Activated naive CD4-positive, alpha-beta T cell treated with anti-CD3 and anti-CD28 coated beads, Interleukin-2, amount 50 U/mL, for 24 hours (primary cell): ENCODE measurements around the gene EFHD1.
A peak's percentile ranks its signal among the peaks of the same experiment; 100 is the strongest.
"Not testable (repeated sequence)": the region's sequence is repeated elsewhere in the genome, so short reads cannot be mapped to it uniquely, and the experiment has no call there.

Source experiments
- H3K27ac Mint-ChIP-seq: one replicate; pipeline ENCODE4 v1.8.0; 2021; ENCODE audit warnings: mild to moderate bottlenecking, mixed read lengths
- H3K27me3 Mint-ChIP-seq: one replicate; pipeline ENCODE4 v1.8.0; 2021; ENCODE audit warnings: mixed read lengths
- H3K36me3 Mint-ChIP-seq: one replicate; pipeline ENCODE4 v1.8.0; 2021; ENCODE audit warnings: mixed read lengths
- H3K4me1 Mint-ChIP-seq: one replicate; pipeline ENCODE4 v1.8.0; 2021; ENCODE audit warnings: mixed read lengths
- H3K4me3 Mint-ChIP-seq: one replicate; pipeline ENCODE4 v1.8.0; 2021; ENCODE audit warnings: mild to moderate bottlenecking, mixed read lengths
- H3K9me3 Mint-ChIP-seq: one replicate; pipeline ENCODE4 v1.8.0; 2021; ENCODE audit warnings: mixed read lengths

The EFHD1 gene

DNA sequence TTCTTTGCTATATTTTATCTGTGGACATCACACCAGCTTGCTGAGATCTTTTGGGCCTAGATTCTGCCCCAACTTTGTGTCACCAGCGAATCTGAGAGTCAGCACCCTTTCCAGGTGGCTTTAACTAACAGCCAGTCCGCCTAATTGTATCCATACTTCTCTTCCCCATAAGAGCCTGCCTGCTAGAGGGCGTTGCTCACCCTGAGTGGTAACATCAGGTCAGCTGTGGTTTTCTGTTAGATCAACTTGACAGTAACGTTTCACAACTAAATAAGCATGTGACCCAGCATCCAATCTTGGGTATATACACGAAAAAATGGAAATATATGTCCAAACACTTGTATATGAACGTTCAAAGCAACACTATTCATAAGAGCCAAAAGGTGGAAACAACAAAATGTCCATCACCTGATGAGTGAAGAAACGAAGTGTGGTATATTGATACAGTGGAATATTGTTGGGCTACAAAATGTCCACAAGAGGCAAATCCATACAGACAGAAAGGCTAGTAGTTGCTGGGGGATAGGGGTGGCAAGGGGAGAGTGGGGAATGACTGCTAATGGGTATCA, 24.9 kb downstream of the EFHD1 start:
- no peaks in the 10 kb centered on the region for H3K27me3 Mint-ChIP-seq
- no peaks in the 10 kb centered on the region for H3K36me3 Mint-ChIP-seq
- no peak overlapping the region for H3K4me3 Mint-ChIP-seq
- H3K4me1 Mint-ChIP-seq, result no peaks in the 10 kb centered on the region
- no peak overlapping the region for H3K27ac Mint-ChIP-seq
- H3K9me3 Mint-ChIP-seq, result no peaks in the 10 kb centered on the region

DNA sequence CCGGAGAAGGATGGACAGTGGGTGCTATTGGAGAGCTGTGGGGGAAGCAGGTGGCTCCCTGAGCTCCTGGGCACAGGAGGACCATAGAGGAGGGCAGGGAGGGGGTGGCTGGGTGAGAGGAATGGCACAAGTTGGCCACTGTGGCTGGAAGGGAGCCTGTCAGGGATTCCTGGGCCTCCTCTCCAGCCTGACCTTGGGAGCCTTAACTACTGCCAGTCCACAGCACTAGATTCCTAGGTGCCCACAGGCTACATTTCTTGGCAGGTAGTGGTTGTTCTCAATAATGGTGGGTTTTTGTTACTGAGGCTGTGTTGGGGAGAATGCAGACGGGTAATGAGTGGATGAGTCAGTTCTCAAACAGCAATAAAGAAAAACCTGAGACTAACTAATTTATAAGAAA, 26.0 kb downstream of the EFHD1 start:
- Mint-ChIP-seq H3K27me3 (no peaks in the 10 kb centered on the region), H3K9me3 (no peaks in the 10 kb centered on the region), H3K36me3 (no peaks in the 10 kb centered on the region), H3K27ac (no peak overlapping the region), H3K4me1 (no peaks in the 10 kb centered on the region), H3K4me3 (no peak overlapping the region)

DNA sequence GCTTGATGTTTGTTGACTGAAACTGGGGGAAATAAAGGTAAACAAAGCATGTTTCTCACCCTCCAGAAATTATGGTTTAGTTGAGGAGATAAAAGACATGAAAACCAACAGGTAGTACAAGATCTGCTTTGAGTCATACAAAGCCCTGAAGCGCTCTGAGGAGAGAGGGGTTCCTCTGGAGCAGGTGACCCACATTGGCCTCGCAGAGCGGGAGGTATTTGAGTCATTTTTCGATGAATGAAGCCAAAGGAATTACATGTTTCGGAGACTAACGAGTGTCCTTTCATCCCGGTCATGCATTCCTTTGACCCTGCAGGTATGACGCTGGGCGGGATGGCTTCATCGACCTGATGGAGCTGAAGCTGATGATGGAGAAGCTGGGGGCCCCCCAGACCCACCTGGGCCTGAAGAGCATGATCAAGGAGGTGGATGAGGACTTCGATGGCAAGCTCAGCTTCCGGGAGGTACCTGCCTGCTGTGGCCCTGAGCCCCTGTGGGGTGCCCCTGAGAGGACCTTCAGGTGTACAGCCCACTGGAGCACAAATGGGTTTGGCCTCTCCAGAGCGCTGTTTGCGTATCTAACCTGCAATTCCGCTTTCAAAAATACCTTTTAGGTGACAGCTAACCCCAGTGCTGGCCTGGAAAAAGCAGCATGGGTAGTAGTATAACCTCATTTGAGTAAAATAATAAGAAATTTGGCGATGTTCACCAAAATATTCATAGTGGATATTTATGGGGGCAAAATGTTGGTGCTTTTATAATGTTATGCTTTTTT, 29.3 kb downstream of the EFHD1 start:
- Mint-ChIP-seq H3K4me1 (no peaks in the 10 kb centered on the region), H3K27ac (peak overlapping the region; percentile 30), H3K9me3 (no peaks in the 10 kb centered on the region), H3K4me3 (no peak overlapping the region), H3K27me3 (no peaks in the 10 kb centered on the region), H3K36me3 (no peaks in the 10 kb centered on the region)

GRCh38 chr2:232666051-232666805, 32.8 kb downstream of the EFHD1 start:
- H3K27me3 Mint-ChIP-seq, result peaks cover 2% of the 10 kb centered on the region
- no peak overlapping the region for H3K4me3 Mint-ChIP-seq

GRCh38 chr2:232667989-232668583, 34.7 kb downstream of the EFHD1 start:
- H3K9me3 Mint-ChIP-seq, result no peaks in the 10 kb centered on the region
- H3K4me3 Mint-ChIP-seq, result no peak overlapping the region
- no peaks in the 10 kb centered on the region for H3K4me1 Mint-ChIP-seq
- no peaks in the 10 kb centered on the region for H3K36me3 Mint-ChIP-seq
- H3K27me3 Mint-ChIP-seq, result peaks cover 2% of the 10 kb centered on the region
- H3K27ac Mint-ChIP-seq, result no peak overlapping the region

More at GRCh38 chr2:232666051-232666805, 32.8 kb downstream of the EFHD1 start:
- Mint-ChIP-seq H3K4me1 (no peaks in the 10 kb centered on the region), H3K9me3 (no peaks in the 10 kb centered on the region), H3K36me3 (no peaks in the 10 kb centered on the region), H3K27ac (no peak overlapping the region)

DNA sequence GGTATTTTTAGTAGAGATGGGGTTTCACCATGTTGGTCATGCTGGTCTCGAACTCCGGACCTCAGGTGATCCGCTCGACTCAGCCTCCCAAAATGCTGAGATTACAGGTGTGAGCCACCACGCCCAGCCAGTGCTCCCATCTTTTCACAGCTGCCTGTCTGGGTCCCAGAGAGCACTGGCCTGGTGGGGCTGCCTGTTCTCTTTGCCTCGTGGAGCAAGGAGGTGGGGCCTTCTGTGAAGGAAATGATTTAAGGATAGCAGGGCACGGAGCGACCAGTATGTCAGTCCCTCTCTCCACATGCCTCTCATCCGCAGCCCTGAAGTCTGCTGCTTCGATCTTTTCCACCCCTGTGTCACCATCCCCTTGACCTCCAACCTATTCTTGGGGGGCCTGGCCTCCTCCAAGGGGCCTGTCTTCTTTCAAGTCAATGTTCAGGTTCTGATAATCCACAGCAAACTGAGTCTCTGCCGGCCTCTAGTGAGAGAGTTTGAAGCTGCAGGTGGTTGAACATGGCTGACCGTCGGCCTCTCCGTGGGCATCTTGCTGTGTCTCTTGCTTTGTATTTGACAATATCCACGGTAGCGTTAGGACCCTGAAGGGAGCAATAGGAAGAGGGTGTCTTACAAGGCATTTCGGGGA, 35.5 kb downstream of the EFHD1 start:
- H3K27me3 Mint-ChIP-seq, result peaks cover 2% of the 10 kb centered on the region
- H3K4me3 Mint-ChIP-seq, result no peak overlapping the region
- H3K9me3 Mint-ChIP-seq, result no peaks in the 10 kb centered on the region
- H3K36me3 Mint-ChIP-seq, result no peaks in the 10 kb centered on the region
- H3K4me1 Mint-ChIP-seq, result no peaks in the 10 kb centered on the region
- no peak overlapping the region for H3K27ac Mint-ChIP-seq

DNA sequence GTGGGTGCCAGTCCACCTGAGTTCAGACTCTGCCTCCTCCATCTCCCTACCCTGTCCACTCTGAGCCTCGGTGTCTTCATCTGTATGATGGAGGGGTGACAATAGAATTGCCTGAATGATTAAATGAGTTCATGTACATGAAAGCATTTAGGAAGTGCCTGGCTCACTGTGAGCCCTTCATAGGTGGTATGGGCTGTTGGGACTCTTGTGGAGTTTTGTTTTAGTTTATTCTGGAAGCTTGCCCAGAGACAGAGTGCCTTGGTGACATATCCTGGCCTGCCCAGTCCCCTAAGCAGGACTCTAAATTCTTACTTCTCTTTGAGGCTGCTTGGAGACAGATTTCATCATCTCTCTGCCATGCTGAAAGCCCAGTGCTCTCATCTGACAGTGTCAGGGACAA, 39.2 kb downstream of the EFHD1 start:
- H3K9me3 Mint-ChIP-seq, result no peaks in the 10 kb centered on the region
- no peak overlapping the region for H3K27ac Mint-ChIP-seq
- H3K36me3 Mint-ChIP-seq, result no peaks in the 10 kb centered on the region
- H3K27me3 Mint-ChIP-seq, result peaks cover 2% of the 10 kb centered on the region
- H3K4me3 Mint-ChIP-seq, result no peak overlapping the region
- no peaks in the 10 kb centered on the region for H3K4me1 Mint-ChIP-seq

- no peaks in the 10 kb centered on the region for H3K4me1 Mint-ChIP-seq
These were observed 41.1 kb downstream of the EFHD1 start for GRCh38 chr2:232674491-232674890.

DNA sequence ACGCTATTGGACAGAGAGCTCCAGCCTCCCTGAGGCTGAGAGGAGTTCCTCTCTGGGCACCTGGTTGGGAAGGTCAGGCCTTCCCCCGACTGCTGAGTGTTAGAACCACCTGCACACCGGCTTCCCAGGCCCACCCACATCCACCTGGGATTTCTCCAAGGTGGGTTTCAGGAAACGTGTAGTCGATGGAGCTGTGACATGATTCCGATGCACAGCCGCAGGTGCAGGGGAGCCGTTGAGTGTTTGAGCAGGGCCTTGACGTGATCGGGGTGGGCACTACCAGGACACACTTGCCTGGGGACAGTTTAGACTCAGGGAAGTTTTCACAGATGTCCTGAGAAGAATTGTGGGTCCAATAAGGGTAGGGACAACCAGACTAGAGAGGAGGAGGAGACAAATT, 42.0 kb downstream of the EFHD1 start:
- H3K4me1 Mint-ChIP-seq, result no peaks in the 10 kb centered on the region
- no peaks in the 10 kb centered on the region for H3K9me3 Mint-ChIP-seq
- no peak overlapping the region for H3K27ac Mint-ChIP-seq
- H3K36me3 Mint-ChIP-seq, result no peaks in the 10 kb centered on the region
- peaks cover 5% of the 10 kb centered on the region for H3K27me3 Mint-ChIP-seq
- H3K4me3 Mint-ChIP-seq, result no peak overlapping the region

More at GRCh38 chr2:232674491-232674890, 41.1 kb downstream of the EFHD1 start:
- Mint-ChIP-seq H3K36me3 (no peaks in the 10 kb centered on the region), H3K4me3 (no peak overlapping the region), H3K27ac (no peak overlapping the region), H3K27me3 (peaks cover 3% of the 10 kb centered on the region), H3K9me3 (no peaks in the 10 kb centered on the region)

DNA sequence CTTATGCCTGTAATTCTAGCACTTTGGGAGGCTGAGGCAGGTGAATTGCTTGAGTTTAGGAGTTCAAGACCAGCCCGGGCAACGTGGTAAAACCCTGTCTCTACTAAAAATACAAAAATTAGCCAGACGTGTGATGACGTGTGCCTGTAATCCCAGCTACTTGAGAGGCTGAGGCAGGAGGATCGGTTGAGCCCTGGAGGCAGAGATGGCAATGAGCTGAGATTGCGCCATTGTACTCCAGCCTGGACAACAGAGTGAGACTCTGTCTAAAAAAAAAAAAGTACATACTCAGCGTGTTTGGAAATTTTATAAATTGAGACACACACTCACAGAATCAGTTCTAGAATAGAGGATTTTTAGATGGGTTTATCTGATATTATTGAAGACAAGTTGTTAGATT, 46.6 kb downstream of the EFHD1 start:
- Mint-ChIP-seq H3K36me3 (no peaks in the 10 kb centered on the region), H3K27me3 (peaks cover 8% of the 10 kb centered on the region), H3K4me1 (no peaks in the 10 kb centered on the region), H3K27ac (no peak overlapping the region), H3K9me3 (no peaks in the 10 kb centered on the region), H3K4me3 (no peak overlapping the region)

DNA sequence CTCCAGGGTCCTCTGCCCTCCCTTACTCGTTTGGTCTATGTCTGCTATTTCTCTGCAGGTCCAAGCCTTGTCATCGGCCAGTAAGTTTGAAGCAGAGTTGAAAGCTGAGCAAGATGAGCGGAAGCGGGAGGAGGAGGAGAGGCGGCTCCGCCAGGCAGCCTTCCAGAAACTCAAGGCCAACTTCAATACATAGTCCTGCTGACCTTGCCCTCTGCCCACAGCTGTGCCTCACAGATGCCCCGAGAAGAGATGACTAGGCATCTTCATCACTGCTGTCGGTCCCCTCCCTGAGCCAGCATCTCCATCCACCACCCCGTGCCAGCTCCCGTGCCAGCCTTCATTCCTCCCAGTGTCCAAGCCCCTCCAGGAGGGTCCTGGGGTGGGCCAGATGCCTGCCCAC, 48.1 kb downstream of the EFHD1 start:
- no peaks in the 10 kb centered on the region for H3K36me3 Mint-ChIP-seq
- no peaks in the 10 kb centered on the region for H3K4me1 Mint-ChIP-seq
- H3K4me3 Mint-ChIP-seq, result no peak overlapping the region
- H3K27me3 Mint-ChIP-seq, result peaks cover 8% of the 10 kb centered on the region
- H3K9me3 Mint-ChIP-seq, result no peaks in the 10 kb centered on the region
- H3K27ac Mint-ChIP-seq, result no peak overlapping the region

GRCh38 chr2:232683368-232683767, 50.0 kb downstream of the EFHD1 start:
- Mint-ChIP-seq H3K9me3 (no peaks in the 10 kb centered on the region), H3K36me3 (no peaks in the 10 kb centered on the region), H3K27ac (no peak overlapping the region)

GRCh38 chr2:232685391-232685790, 52.0 kb downstream of the EFHD1 start:
- H3K36me3 Mint-ChIP-seq, H3K27me3 Mint-ChIP-seq, H3K4me3 Mint-ChIP-seq, H3K9me3 Mint-ChIP-seq, H3K27ac Mint-ChIP-seq, H3K4me1 Mint-ChIP-seq: not testable (repeated sequence)

More at GRCh38 chr2:232683368-232683767, 50.0 kb downstream of the EFHD1 start:
- H3K4me3 Mint-ChIP-seq, result no peak overlapping the region
- peaks cover 8% of the 10 kb centered on the region for H3K27me3 Mint-ChIP-seq
- no peaks in the 10 kb centered on the region for H3K4me1 Mint-ChIP-seq

DNA sequence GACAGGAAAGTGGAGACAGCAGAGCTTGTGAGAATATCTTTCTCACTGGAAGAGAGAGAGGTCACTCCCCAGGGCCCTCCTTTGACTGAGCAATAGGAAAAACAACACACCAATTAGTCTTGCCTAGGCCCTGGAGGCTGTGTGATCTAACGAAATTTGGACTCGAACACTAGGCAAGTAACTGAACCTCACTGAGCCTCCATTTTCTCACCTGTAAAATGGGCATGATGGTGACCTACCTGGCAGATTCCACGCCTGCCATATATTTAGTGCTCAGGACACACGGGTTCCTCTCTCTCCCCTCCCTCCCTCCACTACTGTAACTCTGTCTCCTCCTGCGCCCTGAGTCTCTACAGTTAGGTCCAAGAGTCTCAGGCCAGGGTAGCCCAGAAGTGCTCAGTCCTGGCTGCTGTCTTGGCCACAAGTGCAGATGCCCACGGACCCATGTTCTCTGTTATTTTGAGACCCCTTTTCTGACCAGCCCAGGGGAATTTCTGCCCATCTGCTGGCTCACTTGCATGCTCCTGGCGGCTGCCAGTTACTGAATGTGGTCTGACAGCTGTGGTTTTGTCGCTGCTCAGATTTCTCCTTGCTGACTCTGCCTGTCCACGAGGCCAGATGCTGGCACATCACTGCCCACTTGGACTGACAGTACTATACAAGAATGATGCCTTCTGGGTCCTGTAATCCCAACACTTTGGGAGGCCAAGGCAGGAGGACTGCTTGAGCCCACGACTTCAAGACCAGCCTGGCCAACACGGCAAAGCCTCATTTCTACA, 54.2 kb downstream of the EFHD1 start:
- no peak overlapping the region for H3K4me3 Mint-ChIP-seq
- no peak overlapping the region for H3K27ac Mint-ChIP-seq
- H3K9me3 Mint-ChIP-seq, result no peaks in the 10 kb centered on the region
- no peaks in the 10 kb centered on the region for H3K4me1 Mint-ChIP-seq
- no peaks in the 10 kb centered on the region for H3K27me3 Mint-ChIP-seq
- H3K36me3 Mint-ChIP-seq, result no peaks in the 10 kb centered on the region

DNA sequence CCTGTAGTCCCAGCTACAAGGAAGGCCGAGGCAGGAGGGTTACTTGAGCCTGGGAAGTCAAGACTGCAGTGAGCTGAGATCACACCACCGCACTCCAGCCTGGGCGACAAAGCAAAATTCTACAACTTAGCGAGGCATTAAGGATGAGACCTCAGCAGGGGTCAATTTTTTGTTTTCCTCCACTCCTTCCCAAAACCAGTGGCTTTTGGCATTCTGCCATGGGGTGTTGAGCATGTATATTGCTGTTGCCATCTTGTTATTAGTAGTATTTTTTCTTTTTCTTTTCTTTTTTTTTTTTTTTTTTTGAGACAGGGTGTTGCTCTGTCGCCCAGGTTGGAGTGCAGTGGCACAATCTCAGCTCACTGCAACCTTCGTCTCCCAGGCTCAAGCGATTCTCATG, 54.8 kb downstream of the EFHD1 start:
- no peaks in the 10 kb centered on the region for H3K27me3 Mint-ChIP-seq
- no peak overlapping the region for H3K27ac Mint-ChIP-seq
- no peaks in the 10 kb centered on the region for H3K36me3 Mint-ChIP-seq
- no peaks in the 10 kb centered on the region for H3K9me3 Mint-ChIP-seq
- H3K4me1 Mint-ChIP-seq, result no peaks in the 10 kb centered on the region
- no peak overlapping the region for H3K4me3 Mint-ChIP-seq
